Heart right ventricle (tissue), 16 donors: ENCODE results near the gene PLXND1. TPM values are rescaled to one million over a fixed set of nuclear protein-coding genes. Genes with fewer than 3 reads are reported as not detected.

ENCODE experiments used
- ATAC-seq, 8 donors: fragments of 200-7000 bp; cut with Tn5 transposase; one replicate each; pipeline ENCODE4 v1.9.1; 2020; ENCODE audit warnings: mild to moderate bottlenecking in 8 of 8, moderate library complexity in 8 of 8, moderate number of reproducible peaks in 1 of 8
- DNase-seq, 2 donors: peaks; one replicate each; pipeline ENCODE4 v3.0.0-alpha.2; 2020
- H3K27ac ChIP-seq, 10 donors: fragments of 200-600 bp; sonication (generic) in 2 of 10; one replicate each; pipeline versions ENCODE4 v1.5.0 to v1.8.0; 2020 to 2022; ENCODE audit warnings: mild to moderate bottlenecking in 3 of 10
- H3K27me3 ChIP-seq, 7 donors: fragments of 200-600 bp; one replicate each; pipeline ENCODE4 v1.8.0; 2021 to 2022; ENCODE audit warnings: mild to moderate bottlenecking in 2 of 7
- H3K36me3 ChIP-seq, 9 donors: fragments of 200-600 bp; sonication (generic) in 1 of 9; one replicate each; pipeline versions ENCODE4 v1.5.0 to v1.8.0; 2020 to 2022; ENCODE audit warnings: mild to moderate bottlenecking in 2 of 9
- H3K4me1 ChIP-seq, 9 donors: fragments of 200-600 bp; sonication (generic) in 1 of 9; one replicate each; pipeline versions ENCODE4 v1.5.0 to v1.8.0; 2020 to 2022; ENCODE audit warnings: mild to moderate bottlenecking in 4 of 9
- H3K4me3 ChIP-seq, 10 donors: fragments of 200-600 bp; sonication (generic) in 2 of 10; one replicate each; pipeline versions ENCODE4 v1.5.0 to v1.8.0; 2020 to 2022; ENCODE audit warnings: mild to moderate bottlenecking in 7 of 10, moderate library complexity in 2 of 10
- H3K9me3 ChIP-seq, 11 donors: fragments of 200-600 bp in 10 of 11; sonication (generic) in 2 of 11; one replicate each; pipeline versions ENCODE4 v1.5.0 to v1.8.0; 2013 to 2022; ENCODE audit warnings: mild to moderate bottlenecking in 2 of 11, control low read depth in 1 of 11, moderate library complexity in 1 of 11
- CTCF ChIP-seq, 9 donors: fragments of 200-600 bp; sonication (generic) in 2 of 9; IDR thresholded peaks; one replicate each; pipeline versions ENCODE4 v1.5.0 to v1.8.0; 2021 to 2022; ENCODE audit warnings: antibody characterized with exemption in 9 of 9, mild to moderate bottlenecking in 5 of 9, moderate library complexity in 1 of 9
- WGBS, 2 donors: extraction: QIAGEN DNeasy Blood & Tissue Kit; methylation state at CpG; one replicate each; pipeline ENCODE4 v1.1.7; 2013; ENCODE audit warnings: inconsistent platforms in 1 of 2; 5-methylcytosine and 5-hydroxymethylcytosine counted together
- intact Hi-C, 10 donors: fragments of 100-400 bp; cut with DNase I; formaldehyde crosslinking; loops; one replicate each; pipeline versions ENCODE4 v1.11.1 to v1.14.2; 2022
- polyA plus RNA-seq, 2 donors: library from polyadenylated mRNA; stranded (reverse); fragments of 200-250 nt; gene quantifications; one replicate each; pipeline ENCODE4 v1.2.3, GENCODE V29; 2013
- total RNA-seq, 10 donors: library from RNA; stranded (reverse); fragmentation: NEBNext Ultra II Directional in 3 of 10; extraction: Animal tissue kit (Norgen Biotek cat#: 25700) in 3 of 10; gene quantifications; one replicate each; pipeline versions ENCODE4 v1.2.1 to v1.2.4, GENCODE V29; 2021 to 2023
- donor health status: Arrhythmogenic right ventricular cardiomyopathy.
- donor health status: ischemic (EF 13 %, LVEDD 7.1; RV severe dilation, severe dysfunction).
- donor health status: healthy with polysubstance abuse.
- donor health status: DM: no; HTN: yes; CAD: no.
- donor health status: DM: no; HTN: no; CAD: no.
- donor health status: ischemic (EF 25% LVEDD 6.9; RV normal size, moderate dysfunction).
- donor health status: ischemic (EF 25% LVEDD 5.7; RV mildly dilated, moderate dysfunction).
- donor health status: healthy.
- donor health status: DM: yes; HTN: yes; CAD: no.
- donor health status: Ischemic cardiomyopathy.
- donor health status: ischemic (EF 35%, LVEDD 5.7; RV mildly dilated, moderate dysfunction).
- donor health status: nonischemic (EF 11% LVEDD 7.7; RV severe dilation, severe dysfunction).
- donor health status: DM: yes; HTN: yes; CAD: no.
- donor health status: PGD.
- donor health status: ischemic (EF 29% LVEDD 5.4; RV normal size, mild dysfunction).
- donor health status: nonischemic (EF 23%, LVEDD 6.1; RV moderate dilation, normal function).

PLXND1 gene
- total and polyA plus RNA-seq, 12 donors = 40.9 to 169 (median 65.8) TPM

GRCh38 chr3:129581623-129582022 is 24.9 kb downstream of the PLXND1 start:
- no peak for ATAC-seq
- DNase-seq = no peak
- H3K4me1 ChIP-seq = peaks cover 0 to 47% (median 39%) of the 10 kb centered on the region in 9 donors
- no peaks in the 10 kb centered on the region for H3K9me3 ChIP-seq
- intact Hi-C loops = no loop called here
- H3K27me3 ChIP-seq = no peaks in the 10 kb centered on the region
- TF ChIP-seq CTCF (IDR thresholded peaks at IDR 0.05) = no peak
- no peak overlapping the region for H3K4me3 ChIP-seq
- H3K27ac ChIP-seq = no peak overlapping the region
- peaks cover 0 to 100% (median 23%) of the 10 kb centered on the region in 9 donors for H3K36me3 ChIP-seq
- 93 to 94% methylated on average over 8 of the region's 8 CpGs for WGBS, 2 donors

GRCh38 chr3:129579991-129580390 is 26.5 kb downstream of the PLXND1 start:
- no peaks in the 10 kb centered on the region for H3K9me3 ChIP-seq
- DNase-seq (no peak), ATAC-seq (no peak)
- no peaks in the 10 kb centered on the region for H3K27me3 ChIP-seq
- no peak for TF ChIP-seq CTCF (IDR thresholded peaks at IDR 0.05)
- intact Hi-C loops = no loop called here
- 85 to 89% methylated on average over 10 of the region's 10 CpGs for WGBS, 2 donors
- peak overlapping the region in 1 of 10 donors; percentile 92 for H3K27ac ChIP-seq
- peaks cover 0 to 49% (median 37%) of the 10 kb centered on the region in 9 donors for H3K4me1 ChIP-seq
- H3K4me3 ChIP-seq = no peak overlapping the region
- peaks cover 0 to 100% (median 9%) of the 10 kb centered on the region in 9 donors for H3K36me3 ChIP-seq

GRCh38 chr3:129577925-129578786 is 28.3 kb downstream of the PLXND1 start:
- WGBS, 2 donors = 76 to 84% methylated on average over 21 of the region's 21 CpGs
- intact Hi-C loops = no loop called here
- H3K4me1 ChIP-seq = peaks cover 0 to 49% (median 37%) of the 10 kb centered on the region in 9 donors
- H3K4me3 ChIP-seq = no peak overlapping the region
- peak in 7 of 8 donors; percentile 4 to 49 (median 27) for ATAC-seq
- H3K27ac ChIP-seq = peak overlapping the region in 9 of 10 donors; percentile 31 to 92 (median 64)
- H3K9me3 ChIP-seq = no peaks in the 10 kb centered on the region
- TF ChIP-seq CTCF (IDR thresholded peaks at IDR 0.05) = no peak
- no peaks in the 10 kb centered on the region for H3K27me3 ChIP-seq
- no peak for DNase-seq
- H3K36me3 ChIP-seq = peaks cover 0 to 100% (median 16%) of the 10 kb centered on the region in 9 donors

GRCh38 chr3:129577366-129577765 is 29.1 kb downstream of the PLXND1 start:
- Histone ChIP-seq H3K4me3 (no peak overlapping the region), H3K36me3 (peaks cover 0 to 100% (median 16%) of the 10 kb centered on the region in 9 donors), H3K4me1 (peaks cover 0 to 49% (median 37%) of the 10 kb centered on the region in 9 donors), H3K9me3 (no peaks in the 10 kb centered on the region), H3K27ac (peak overlapping the region in 9 of 10 donors; percentile 54 to 92 (median 64)), H3K27me3 (no peaks in the 10 kb centered on the region)
- ATAC-seq (peak; percentile 18 to 64 (median 50)), DNase-seq (peak; percentile 55 to 75)
- no peak for TF ChIP-seq CTCF (IDR thresholded peaks at IDR 0.05)
- WGBS, 2 donors = 43 to 54% methylated on average over 17 of the region's 17 CpGs
- intact Hi-C loops = no loop called here
